ENCODE results near the gene EMP1.

Gene EMP1

GRCh38 chr12:13223941-13224340 is 27.4 kb downstream of the EMP1 start:
- no peak for DNase-seq

DNA sequence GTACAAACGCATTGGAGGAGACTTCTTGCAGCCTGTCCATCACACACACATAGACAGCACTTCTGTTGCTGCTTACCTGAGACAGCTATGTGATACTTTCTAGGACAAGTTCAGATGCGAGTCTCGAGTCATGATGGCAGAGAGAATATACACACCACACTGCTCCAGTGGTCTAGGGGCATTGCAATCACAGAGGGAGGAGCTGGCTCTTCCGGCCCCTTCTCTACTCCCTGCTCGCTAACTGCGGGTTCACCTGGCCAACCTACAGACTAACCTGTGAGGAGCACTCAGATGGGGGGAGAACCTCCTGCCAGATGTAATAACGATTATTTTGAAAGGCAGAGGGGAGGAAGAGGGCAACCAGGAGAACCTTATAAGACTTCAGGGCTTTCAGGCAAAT is 30.7 kb downstream of the EMP1 start:
- no peak for DNase-seq

- DNase-seq, result no peak
Observed at GRCh38 chr12:13228579-13228978, 32.1 kb downstream of the EMP1 start.

DNA sequence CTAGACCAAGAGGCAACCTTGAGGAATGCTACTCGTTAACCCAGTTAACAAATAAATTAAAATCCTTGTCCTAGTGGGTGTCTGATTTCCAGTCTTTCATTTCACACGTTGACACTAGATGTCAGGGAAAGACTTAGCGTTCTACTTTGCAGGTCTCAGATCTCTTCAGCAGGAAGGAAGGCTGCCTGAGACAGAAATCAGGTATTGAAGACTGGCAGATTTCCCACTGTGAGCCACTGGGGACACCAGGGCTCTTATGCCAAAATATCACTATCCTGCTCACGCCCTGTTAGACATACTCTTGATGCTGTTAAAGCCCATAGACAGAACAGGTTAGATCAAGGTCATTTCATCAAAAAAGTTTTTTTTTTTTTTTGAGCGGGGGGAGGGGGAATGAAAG is 33.0 kb downstream of the EMP1 start:
- DNase-seq, result no peak

- DNase-seq, result no peak
Observed at GRCh38 chr12:13230500-13230899, 34.0 kb downstream of the EMP1 start.

DNA sequence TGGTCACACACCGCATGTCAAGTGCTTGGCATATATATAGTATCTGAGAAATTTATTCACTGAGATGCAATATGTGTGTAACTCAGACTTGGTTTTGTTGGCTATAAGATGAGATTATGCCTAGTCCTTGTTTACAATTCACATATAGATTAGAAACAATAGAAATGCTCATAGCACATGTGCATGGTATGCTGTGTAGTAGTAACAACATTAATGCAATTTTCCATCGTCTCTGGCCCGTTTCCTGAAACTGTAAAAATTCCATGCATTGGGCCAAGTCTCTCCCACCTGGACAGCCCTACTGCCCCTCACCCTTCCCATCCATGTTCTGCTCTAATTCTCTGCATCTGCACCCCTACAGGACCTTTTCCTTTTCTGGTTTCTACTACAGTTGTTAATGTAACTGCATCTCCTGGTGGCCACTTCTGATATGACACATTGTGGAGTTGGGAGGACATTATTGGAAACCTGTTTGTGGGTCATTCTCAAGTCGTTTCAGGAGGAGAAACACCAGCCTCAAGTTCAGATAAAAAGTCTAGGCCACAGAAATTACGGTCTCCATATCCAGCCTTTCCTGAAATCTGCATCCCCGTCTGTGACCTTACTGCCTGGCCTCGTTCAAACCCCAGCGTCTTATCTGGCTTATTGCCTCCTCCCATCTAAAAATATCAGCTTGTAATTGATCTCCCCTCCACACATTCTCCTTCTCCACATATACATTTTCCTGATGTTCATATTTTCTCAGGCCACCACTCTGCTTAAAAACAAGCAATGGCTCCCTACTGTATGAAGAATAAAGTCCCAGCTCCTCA is 37.5 kb downstream of the EMP1 start:
- peak; percentile 23 for DNase-seq

- no peak for DNase-seq
Observed at GRCh38 chr12:13238204-13238603, 41.7 kb downstream of the EMP1 start.

- DNase-seq, result no peak
Observed at GRCh38 chr12:13241833-13242488, 45.4 kb downstream of the EMP1 start.

DNA sequence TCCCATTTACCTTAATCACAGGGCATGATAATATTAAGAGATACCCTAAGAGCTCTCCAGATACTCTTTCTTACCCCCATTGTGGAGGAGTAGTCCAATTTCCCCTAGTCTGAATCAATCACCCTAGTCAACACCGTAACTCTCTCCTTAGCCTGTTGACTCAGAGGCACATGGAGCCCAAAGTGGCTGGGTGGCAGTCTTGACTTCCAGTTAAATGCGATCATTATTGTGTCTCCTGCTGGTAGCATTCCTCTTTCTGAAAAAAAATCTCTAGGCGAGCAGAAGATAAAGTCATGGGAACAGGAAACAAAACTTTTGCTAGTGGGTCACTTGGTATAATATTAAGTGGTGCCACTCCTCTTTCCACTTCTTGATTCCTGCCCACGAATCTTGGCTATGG is 46.4 kb downstream of the EMP1 start:
- DNase-seq, result no peak

DNA sequence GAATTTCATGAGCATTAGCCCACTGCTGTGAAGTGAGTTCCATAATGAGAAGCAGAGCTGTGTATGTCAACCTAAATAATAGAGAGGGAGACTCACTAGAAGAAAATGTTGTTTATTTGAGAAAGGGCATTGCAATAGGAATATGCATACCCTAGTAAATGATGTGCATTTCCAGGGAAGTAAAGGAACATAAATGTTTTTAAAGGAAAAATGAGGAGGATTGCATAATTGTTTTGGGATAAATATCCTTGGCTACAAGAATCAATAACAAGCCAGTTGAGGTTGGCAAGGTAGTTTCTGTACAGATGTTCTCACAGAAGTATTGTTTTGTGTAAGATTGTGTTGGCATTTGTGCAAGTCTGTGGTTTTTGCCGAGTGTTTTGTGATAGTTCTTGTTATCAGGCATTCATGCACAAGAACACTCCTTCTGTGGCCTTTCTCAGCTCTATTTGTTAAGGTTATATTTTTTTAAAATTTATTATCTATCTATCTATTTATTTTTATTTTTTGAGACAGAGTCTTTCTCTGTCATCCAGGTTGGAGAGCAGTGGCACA is 47.1 kb downstream of the EMP1 start:
- no peak for DNase-seq

DNA sequence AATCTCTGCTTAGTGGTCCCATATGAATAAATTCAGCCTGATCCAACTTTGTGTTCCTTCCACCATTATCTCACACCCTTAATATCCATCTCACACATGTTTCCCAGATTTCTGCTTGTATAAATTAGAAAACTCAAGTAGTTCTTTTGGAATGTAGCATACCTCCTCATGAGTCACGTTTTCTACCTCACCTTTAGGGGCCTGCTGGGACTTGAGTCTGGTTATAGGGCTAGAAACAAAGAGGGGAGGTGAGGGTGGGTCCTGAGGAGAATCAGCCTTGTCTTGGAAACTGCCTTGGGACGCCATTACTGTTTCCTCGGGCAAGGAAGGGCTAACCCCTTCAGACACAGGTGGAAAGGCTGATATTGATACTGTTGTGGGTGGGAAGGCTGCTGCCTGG is 51.1 kb downstream of the EMP1 start:
- no peak for DNase-seq

DNA sequence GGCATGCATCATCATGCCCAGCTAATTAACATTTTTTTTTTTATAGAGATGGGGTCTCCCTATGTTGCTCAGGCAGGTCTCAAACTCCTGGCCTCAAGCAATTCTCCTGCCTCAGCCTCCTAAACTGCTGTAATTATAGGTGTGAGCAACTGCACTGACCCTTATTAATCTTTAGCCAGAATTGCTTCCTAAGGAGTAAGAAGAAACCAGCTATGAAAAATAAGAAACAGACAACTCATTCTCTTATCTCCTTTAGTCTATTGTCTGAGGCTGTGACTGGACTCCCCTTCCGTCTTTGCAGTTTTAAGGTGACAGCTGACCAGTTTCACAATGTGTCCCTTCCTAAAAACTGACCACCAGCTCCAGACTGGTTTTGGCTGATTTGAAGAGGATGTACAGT is 52.4 kb downstream of the EMP1 start:
- no peak for DNase-seq

DNA sequence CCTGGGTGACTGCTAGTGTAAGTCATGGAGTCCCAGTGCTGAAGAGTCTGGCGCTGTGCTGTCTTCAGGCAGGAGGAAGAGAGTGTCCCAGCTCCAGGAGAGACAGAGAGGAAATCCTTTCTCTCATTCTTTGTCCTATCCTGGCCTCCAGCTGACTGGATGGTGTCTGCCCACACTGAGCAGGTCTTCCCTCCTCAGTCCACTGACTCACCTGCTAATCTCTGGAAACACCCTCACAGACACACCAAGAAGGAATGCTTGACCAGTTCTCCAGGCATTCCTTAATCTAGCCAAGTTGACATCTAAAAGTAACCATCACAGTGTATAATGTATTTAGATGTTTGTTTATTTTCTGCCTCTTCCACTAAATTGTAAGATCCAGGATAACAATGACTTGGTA is 53.9 kb downstream of the EMP1 start:
- DNase-seq, result no peak

- no peak for DNase-seq
Observed at GRCh38 chr12:13251521-13251920, 55.0 kb downstream of the EMP1 start.

DNA sequence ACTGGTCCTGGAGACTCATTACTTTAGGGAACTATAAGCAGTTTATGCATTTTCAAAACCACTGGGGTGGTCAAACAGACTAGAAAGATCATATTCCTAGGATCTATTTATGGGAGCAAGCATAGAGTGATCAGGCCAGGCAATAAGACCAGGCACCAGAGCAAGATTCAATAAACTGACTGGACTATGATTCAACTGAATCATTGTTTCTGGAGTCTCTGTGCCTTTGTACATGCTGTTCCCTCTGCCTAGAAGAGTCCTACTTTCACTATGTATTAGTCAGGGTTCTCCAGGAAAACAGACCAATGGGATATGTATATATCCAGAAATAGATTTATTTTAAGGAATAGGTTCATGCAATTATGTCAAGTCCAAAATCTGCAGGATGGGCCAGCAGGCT is 55.5 kb downstream of the EMP1 start:
- no peak for DNase-seq

- DNase-seq, result no peak
Observed at GRCh38 chr12:13252616-13253015, 56.1 kb downstream of the EMP1 start.

- DNase-seq, result no peak
Observed at GRCh38 chr12:13253966-13254760, 57.6 kb downstream of the EMP1 start.

DNA sequence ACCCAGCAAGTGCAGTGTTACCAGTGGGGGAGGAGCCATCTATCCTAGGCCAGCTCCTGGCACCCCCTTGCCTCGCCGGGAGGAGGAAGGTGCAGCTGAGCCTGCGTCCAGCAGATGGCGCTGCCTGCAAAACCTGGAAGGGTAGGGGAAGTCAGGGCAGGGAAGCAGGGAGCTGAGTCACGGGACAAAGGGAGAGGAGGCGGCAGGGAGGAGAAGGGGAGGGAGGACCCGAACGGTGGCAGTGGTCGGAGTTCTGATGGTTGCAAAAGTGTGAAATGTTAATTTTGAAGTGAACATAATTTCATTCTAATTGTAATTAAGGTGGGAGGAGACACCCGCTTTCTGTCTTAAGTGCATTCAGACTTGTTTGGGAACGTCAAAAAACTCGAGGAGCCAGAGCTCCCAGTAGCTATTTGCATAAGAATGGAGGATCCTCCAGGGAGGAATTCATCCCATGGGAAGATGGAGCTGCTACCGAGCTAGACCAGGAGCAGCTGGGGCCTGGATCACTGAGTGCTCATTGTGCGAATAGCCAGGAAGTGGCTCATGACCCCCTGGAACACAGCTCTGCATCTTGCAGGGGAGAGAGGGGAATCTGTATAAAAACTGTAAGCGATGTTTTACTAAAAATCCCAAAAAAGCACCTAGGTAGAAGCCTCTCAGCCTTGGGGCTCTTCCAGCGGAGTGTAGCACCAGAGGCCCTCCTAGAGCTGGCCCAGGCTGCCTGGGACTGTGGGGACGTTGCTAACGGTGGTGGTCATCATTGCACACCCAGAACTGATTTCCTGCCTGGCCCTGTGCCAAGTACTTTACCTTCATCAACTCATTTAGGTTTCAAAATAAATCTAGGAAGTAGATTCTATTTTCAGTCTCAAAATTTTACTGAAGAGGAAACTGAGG is 59.5 kb downstream of the EMP1 start:
- peak; percentile 70 for DNase-seq

DNA sequence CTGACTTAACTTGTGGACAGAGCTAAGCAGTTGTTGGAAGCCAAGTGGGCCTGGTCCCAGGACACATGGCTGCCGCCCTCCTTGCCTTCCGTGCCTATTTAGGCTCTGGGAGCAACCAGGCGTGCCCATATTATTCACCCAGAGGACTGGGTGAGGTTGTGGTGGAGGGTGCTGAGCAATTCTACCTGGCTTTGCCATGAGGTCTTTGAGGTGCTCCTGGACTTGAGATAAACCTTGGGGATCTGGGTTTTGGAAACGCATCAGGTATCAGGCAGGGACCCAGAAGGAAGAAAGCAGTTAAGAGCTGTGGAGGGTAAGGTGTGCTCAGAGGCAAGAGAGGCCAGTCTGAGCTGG is 60.1 kb downstream of the EMP1 start:
- DNase-seq, result no peak

- no peak for DNase-seq
Observed at GRCh38 chr12:13257356-13257875, 60.9 kb downstream of the EMP1 start.

- no peak for DNase-seq
Observed at GRCh38 chr12:13258197-13258596, 61.7 kb downstream of the EMP1 start.

GRCh38 chr12:13258717-13259119 is 62.2 kb downstream of the EMP1 start:
- DNase-seq, result no peak
